Subcutaneous abdominal adipose tissue (tissue), 5 donors: ENCODE measurements around the gene EPHX1.

ENCODE experiments used
- H3K27ac ChIP-seq: one replicate; pipeline ENCODE4 v1.7.0; 2013; ENCODE audit warnings: low read depth, mild to moderate bottlenecking, inconsistent platforms, low read length, moderate library complexity
- H3K27me3 ChIP-seq, 5 donors: one replicate each; pipeline ENCODE4 v1.7.0; 2013; ENCODE audit warnings: low read length in 5 of 5, inconsistent platforms in 1 of 5; ENCODE audit not compliant: control insufficient read depth in 5 of 5, insufficient read depth in 4 of 5
- H3K36me3 ChIP-seq, 5 donors: one replicate each; pipeline ENCODE4 v1.7.0; 2013; ENCODE audit warnings: low read length in 5 of 5; ENCODE audit not compliant: control insufficient read depth in 5 of 5, insufficient read depth in 5 of 5
- H3K4me1 ChIP-seq, 5 donors: one replicate each; pipeline ENCODE4 v1.7.0; 2013; ENCODE audit warnings: low read length in 5 of 5, mild to moderate bottlenecking in 3 of 5, moderate library complexity in 1 of 5; ENCODE audit not compliant: control insufficient read depth in 5 of 5, insufficient read depth in 5 of 5
- H3K4me3 ChIP-seq, 5 donors: one replicate each; pipeline ENCODE4 v1.7.0; 2013; ENCODE audit warnings: low read length in 5 of 5, low read depth in 1 of 5
- H3K9ac ChIP-seq, 5 donors: one replicate each; pipeline ENCODE4 v1.7.0; 2013; ENCODE audit warnings: low read length in 5 of 5, mild to moderate bottlenecking in 4 of 5, moderate library complexity in 3 of 5
- H3K9me3 ChIP-seq, 5 donors: one replicate each; pipeline ENCODE4 v1.7.0; 2013; ENCODE audit warnings: low read length in 5 of 5; ENCODE audit not compliant: control insufficient read depth in 5 of 5
- donor health status: healthy.
- donor health status: healthy.
- donor health status: healthy.
- donor health status: healthy.
- donor health status: healthy.

EPHX1 gene

GRCh38 chr1:225840223-225840610 is 30.3 kb downstream of the EPHX1 start:
- H3K27me3 ChIP-seq, result no peaks in the 10 kb centered on the region
- peak overlapping the region; percentile 23 for H3K27ac ChIP-seq
- H3K4me3 ChIP-seq, result no peak overlapping the region
- H3K36me3 ChIP-seq, result peaks cover 3 to 84% (median 73%) of the 10 kb centered on the region in 5 donors
- H3K9ac ChIP-seq, result no peak overlapping the region
- H3K9me3 ChIP-seq, result no peaks in the 10 kb centered on the region
- peaks cover 0 to 28% (median 14%) of the 10 kb centered on the region in 5 donors for H3K4me1 ChIP-seq

- no peaks in the 10 kb centered on the region for H3K27me3 ChIP-seq
- no peak overlapping the region for H3K4me3 ChIP-seq
- H3K36me3 ChIP-seq, result peaks cover 3 to 88% (median 77%) of the 10 kb centered on the region in 5 donors
- no peaks in the 10 kb centered on the region for H3K9me3 ChIP-seq
- H3K4me1 ChIP-seq, result peaks cover 0 to 29% (median 15%) of the 10 kb centered on the region in 5 donors
- H3K27ac ChIP-seq, result no peak overlapping the region
- no peak overlapping the region for H3K9ac ChIP-seq
Observed at GRCh38 chr1:225840713-225841112, 30.8 kb downstream of the EPHX1 start.

GRCh38 chr1:225842074-225842473 is 32.1 kb downstream of the EPHX1 start:
- H3K9ac ChIP-seq, result no peak overlapping the region
- peaks cover 0 to 28% (median 15%) of the 10 kb centered on the region in 5 donors for H3K4me1 ChIP-seq
- no peak overlapping the region for H3K27ac ChIP-seq
- H3K27me3 ChIP-seq, result no peaks in the 10 kb centered on the region
- H3K9me3 ChIP-seq, result no peaks in the 10 kb centered on the region
- H3K4me3 ChIP-seq, result no peak overlapping the region
- H3K36me3 ChIP-seq, result peaks cover 3 to 92% (median 83%) of the 10 kb centered on the region in 5 donors

GRCh38 chr1:225842788-225843425 is 33.0 kb downstream of the EPHX1 start:
- Histone ChIP-seq H3K9me3 (no peaks in the 10 kb centered on the region), H3K27me3 (no peaks in the 10 kb centered on the region), H3K9ac (no peak overlapping the region), H3K4me1 (peaks cover 0 to 28% (median 15%) of the 10 kb centered on the region in 5 donors), H3K36me3 (peaks cover 3 to 94% (median 89%) of the 10 kb centered on the region in 5 donors), H3K4me3 (no peak overlapping the region), H3K27ac (no peak overlapping the region)

- H3K9me3 ChIP-seq, result no peaks in the 10 kb centered on the region
- H3K36me3 ChIP-seq, result peaks cover 3 to 94% (median 90%) of the 10 kb centered on the region in 5 donors
- no peak overlapping the region for H3K27ac ChIP-seq
- H3K4me1 ChIP-seq, result peaks cover 0 to 28% (median 15%) of the 10 kb centered on the region in 5 donors
- no peak overlapping the region for H3K4me3 ChIP-seq
- H3K9ac ChIP-seq, result no peak overlapping the region
- H3K27me3 ChIP-seq, result no peaks in the 10 kb centered on the region
Observed at GRCh38 chr1:225843426-225843795, 33.5 kb downstream of the EPHX1 start.

GRCh38 chr1:225844236-225845061 is 34.5 kb downstream of the EPHX1 start:
- Histone ChIP-seq H3K4me3 (no peak overlapping the region), H3K4me1 (peaks cover 0 to 28% (median 15%) of the 10 kb centered on the region in 5 donors), H3K27ac (peak overlapping the region; percentile 41), H3K9me3 (no peaks in the 10 kb centered on the region), H3K36me3 (peaks cover 3 to 94% (median 87%) of the 10 kb centered on the region in 5 donors), H3K27me3 (no peaks in the 10 kb centered on the region), H3K9ac (no peak overlapping the region)

- H3K36me3 ChIP-seq, result peaks cover 3 to 94% (median 84%) of the 10 kb centered on the region in 5 donors
Observed at GRCh38 chr1:225845097-225845496, 35.2 kb downstream of the EPHX1 start.

GRCh38 chr1:225845571-225846259 is 35.8 kb downstream of the EPHX1 start:
- Histone ChIP-seq H3K27me3 (no peaks in the 10 kb centered on the region), H3K36me3 (peaks cover 0 to 94% (median 78%) of the 10 kb centered on the region in 5 donors), H3K9ac (no peak overlapping the region), H3K4me3 (no peak overlapping the region), H3K9me3 (no peaks in the 10 kb centered on the region), H3K4me1 (peaks cover 0 to 28% (median 19%) of the 10 kb centered on the region in 5 donors), H3K27ac (peak overlapping the region; percentile 57)

More at GRCh38 chr1:225845097-225845496, 35.2 kb downstream of the EPHX1 start:
- no peak overlapping the region for H3K4me3 ChIP-seq
- H3K4me1 ChIP-seq, result peaks cover 0 to 28% (median 19%) of the 10 kb centered on the region in 5 donors
- H3K27ac ChIP-seq, result peak overlapping the region; percentile 57
- no peak overlapping the region for H3K9ac ChIP-seq
- no peaks in the 10 kb centered on the region for H3K27me3 ChIP-seq
- H3K9me3 ChIP-seq, result no peaks in the 10 kb centered on the region

GRCh38 chr1:225846331-225847310 is 36.7 kb downstream of the EPHX1 start:
- H3K27ac ChIP-seq, result no peak overlapping the region

More at GRCh38 chr1:225846331-225847310, 36.7 kb downstream of the EPHX1 start:
- H3K4me1 ChIP-seq, result peaks cover 0 to 28% (median 19%) of the 10 kb centered on the region in 5 donors
- no peak overlapping the region for H3K9ac ChIP-seq
- no peaks in the 10 kb centered on the region for H3K9me3 ChIP-seq
- H3K36me3 ChIP-seq, result peaks cover 0 to 94% (median 75%) of the 10 kb centered on the region in 5 donors
- no peaks in the 10 kb centered on the region for H3K27me3 ChIP-seq
- H3K4me3 ChIP-seq, result no peak overlapping the region
